Neural cell (in vitro differentiated cells): ENCODE results near the gene METTL9. TPM values are rescaled to one million over a fixed set of nuclear protein-coding genes. Genes with fewer than 3 reads are reported as not detected.

ENCODE experiments used
- H2AFZ ChIP-seq: fragments of 200-600, 300-800 bp; sonication (generic), shearing (Covaris generic); 2 replicates; pipeline ENCODE4 v1.6.0; 2014; ENCODE audit warnings: low read depth, mild to moderate bottlenecking, antibody characterized with exemption, low read length, moderate library complexity
- H3F3A ChIP-seq: fragments of 200-600 bp; shearing (Covaris generic); 2 replicates; pipeline ENCODE4 v1.6.1; 2016; ENCODE audit warnings: mild to moderate bottlenecking, moderate library complexity, mixed read lengths, antibody characterized with exemption, low read length; ENCODE audit not compliant: insufficient read depth, poor library complexity, severe bottlenecking
- H3K27ac ChIP-seq: fragments of 200-600, 300-800 bp; sonication (generic), shearing (Covaris generic); 2 replicates; pipeline ENCODE4 v1.5.1; 2014; ENCODE audit warnings: mild to moderate bottlenecking, low read length, moderate library complexity
- H3K27me3 ChIP-seq: fragments of 300-800, 200-600 bp; sonication (generic), shearing (Covaris generic); 2 replicates; pipeline ENCODE4 v1.6.0; 2014; ENCODE audit warnings: mild to moderate bottlenecking, low read depth, low read length, moderate library complexity; ENCODE audit not compliant: insufficient read depth
- H3K36me3 ChIP-seq: fragments of 300-800, 200-600 bp; sonication (generic), shearing (Covaris generic); 2 replicates; pipeline ENCODE4 v1.5.1; 2014; ENCODE audit warnings: mild to moderate bottlenecking, antibody characterized with exemption, low read length, moderate library complexity; ENCODE audit not compliant: insufficient read depth
- H3K4me2 ChIP-seq: fragments of 300-800, 200-600 bp; sonication (generic), shearing (Covaris generic); 2 replicates; pipeline ENCODE4 v1.6.0; 2014; ENCODE audit warnings: mild to moderate bottlenecking, low read length
- H3K4me3 ChIP-seq: fragments of 300-800, 200-600 bp; sonication (generic), shearing (Covaris generic); 2 replicates; pipeline ENCODE4 v1.5.1; 2014; ENCODE audit warnings: mild to moderate bottlenecking, low read length, moderate library complexity
- H3K79me2 ChIP-seq: fragments of 200-600 bp; shearing (Covaris generic); replicated peaks from 2 replicates; pipeline ENCODE4 v1.6.0; 2014; ENCODE audit warnings: mild to moderate bottlenecking, low read length, moderate library complexity; ENCODE audit not compliant: insufficient read depth
- H3K9ac ChIP-seq: fragments of 300-800, 200-600 bp; sonication (generic), shearing (Covaris generic); 2 replicates; pipeline ENCODE4 v1.6.1; 2016; ENCODE audit warnings: mild to moderate bottlenecking, low read length, mixed read lengths
- H3K9me2 ChIP-seq: fragments of 200-600 bp; shearing (Covaris generic); 2 replicates; pipeline ENCODE4 v1.6.1; 2016; ENCODE audit warnings: mild to moderate bottlenecking, low read length, mixed read lengths; ENCODE audit not compliant: insufficient read depth
- H3K9me3 ChIP-seq: fragments of 200-600, 300-800 bp; sonication (generic), shearing (Covaris generic); 2 replicates; pipeline ENCODE4 v1.6.1; 2016; ENCODE audit warnings: mild to moderate bottlenecking, mixed run types, low read length, moderate library complexity, mixed read lengths
- H4K20me1 ChIP-seq: fragments of 200-600 bp; shearing (Covaris generic); 2 replicates; pipeline ENCODE4 v1.6.1; 2016; ENCODE audit warnings: mild to moderate bottlenecking, mixed run types; ENCODE audit not compliant: insufficient read depth
- CTCF ChIP-seq: fragments of 450-650 bp; IDR thresholded peaks from 2 replicates; pipeline ENCODE4 v1.5.1; 2014; ENCODE audit warnings: antibody characterized with exemption, mild to moderate bottlenecking, moderate library complexity; ENCODE audit not compliant: poor library complexity, severe bottlenecking
- EP300 ChIP-seq: fragments of 450-650 bp; conservative IDR thresholded peaks from 2 replicates; pipeline ENCODE4 v1.6.1; 2014; ENCODE audit warnings: antibody characterized with exemption, mild to moderate bottlenecking, moderate library complexity; ENCODE audit not compliant: poor library complexity, severe bottlenecking
- EZH2 ChIP-seq: fragments of 200-600, 300-800 bp; shearing (Covaris generic), sonication (generic); IDR thresholded peaks from 2 replicates; pipeline ENCODE4 v1.6.1; 2014; ENCODE audit warnings: antibody characterized with exemption, low read length, borderline replicate concordance, mild to moderate bottlenecking; ENCODE audit not compliant: insufficient read depth, poor library complexity, severe bottlenecking
- MXI1 ChIP-seq: fragments of 450-650 bp; conservative IDR thresholded peaks from 2 replicates; pipeline ENCODE4 v1.6.1; 2014; ENCODE audit warnings: antibody characterized with exemption, mild to moderate bottlenecking; ENCODE audit not compliant: poor library complexity, severe bottlenecking
- POLR2AphosphoS5 ChIP-seq: IDR thresholded peaks from 2 replicates; pipeline ENCODE4 v1.6.1; 2012
- RAD21 ChIP-seq: fragments of 450-650 bp; conservative IDR thresholded peaks from 2 replicates; pipeline ENCODE4 v1.6.1; 2014; ENCODE audit warnings: antibody characterized with exemption, mild to moderate bottlenecking, moderate library complexity
- REST ChIP-seq: IDR thresholded peaks from 2 replicates; pipeline ENCODE4 v1.6.1; 2012; ENCODE audit warnings: borderline replicate concordance
- SMC3 ChIP-seq: fragments of 450-650 bp; conservative IDR thresholded peaks from 2 replicates; pipeline ENCODE4 v1.6.1; 2014; ENCODE audit warnings: antibody characterized with exemption, mild to moderate bottlenecking, moderate library complexity; ENCODE audit not compliant: poor library complexity
- TAF1 ChIP-seq: IDR thresholded peaks from 2 replicates; pipeline ENCODE4 v1.6.1; 2012; ENCODE audit warnings: low read depth
- polyA plus RNA-seq: library from polyadenylated mRNA; depleted of rRNA; stranded (reverse); fragments of >200 nt; gene quantifications from 2 replicates; pipeline ENCODE4 v1.2.3, GENCODE V29; 2014

Gene METTL9
- polyA plus RNA-seq, 1 donor from 2014 or later, result 483 TPM

GRCh38 chr16:21666772-21667171, 67.4 kb downstream of the METTL9 start:
- Histone ChIP-seq H3K4me2 (no peak overlapping the region), H3K79me2 (no peaks in the 10 kb centered on the region), H3K36me3 (no peaks in the 10 kb centered on the region), H3K4me3 (no peak overlapping the region), H3K27ac (no peak overlapping the region), H2AFZ (no peak overlapping the region), H3K9me2 (no peaks in the 10 kb centered on the region), H3F3A (no peaks in the 10 kb centered on the region), H3K9ac (no peak overlapping the region), H3K9me3 (no peaks in the 10 kb centered on the region), H4K20me1 (no peaks in the 10 kb centered on the region), H3K27me3 (no peaks in the 10 kb centered on the region)
- no peak for TF ChIP-seq EZH2
- no peak for TF ChIP-seq EP300
- TF ChIP-seq POLR2AphosphoS5, result no peak
- no peak for TF ChIP-seq CTCF
- TF ChIP-seq TAF1, result no peak
- TF ChIP-seq REST, result no peak
- TF ChIP-seq RAD21, result no peak
- TF ChIP-seq MXI1, result no peak
- TF ChIP-seq SMC3, result no peak

DNA sequence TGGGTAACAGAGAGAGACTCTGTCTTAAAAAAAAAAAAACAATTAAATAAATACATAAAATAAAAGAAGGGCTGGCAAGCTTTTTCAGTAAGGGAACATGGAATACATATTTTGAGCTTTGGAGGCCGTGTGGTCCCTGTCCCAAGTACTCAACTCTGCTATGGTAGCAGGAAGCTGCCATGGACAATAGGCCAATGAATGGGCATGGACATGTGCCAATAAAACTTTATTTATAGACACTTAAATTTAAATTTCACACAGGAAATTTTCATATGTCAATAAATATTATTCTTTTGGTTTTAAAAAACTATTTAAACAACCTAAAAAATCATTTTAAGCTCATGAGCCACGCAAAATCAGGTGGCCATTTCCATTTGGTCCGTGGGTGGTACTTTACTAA, 68.2 kb downstream of the METTL9 start:
- H3K4me2 ChIP-seq, result no peak overlapping the region
- H3K27me3 ChIP-seq, result no peaks in the 10 kb centered on the region
- TF ChIP-seq MXI1 (no peak), POLR2AphosphoS5 (no peak), EZH2 (no peak), REST (no peak), EP300 (no peak), RAD21 (no peak), SMC3 (no peak)
- H3K9ac ChIP-seq, result no peak overlapping the region
- no peak overlapping the region for H2AFZ ChIP-seq
- H4K20me1 ChIP-seq, result no peaks in the 10 kb centered on the region
- no peak overlapping the region for H3K27ac ChIP-seq
- no peaks in the 10 kb centered on the region for H3F3A ChIP-seq
- no peak overlapping the region for H3K4me3 ChIP-seq
- H3K79me2 ChIP-seq, result no peaks in the 10 kb centered on the region
- H3K9me3 ChIP-seq, result no peaks in the 10 kb centered on the region
- H3K9me2 ChIP-seq, result no peaks in the 10 kb centered on the region
- H3K36me3 ChIP-seq, result no peaks in the 10 kb centered on the region
